WTC11 (cell line): ENCODE data around the gene PHF1. TPM values are rescaled to one million over a fixed set of nuclear protein-coding genes. Genes with fewer than 3 reads are reported as not detected.
A peak's percentile ranks its signal among the peaks of the same experiment; 100 is the strongest.

Source experiments
- ATAC-seq: fragments of 200-7000 bp; cut with Tn5 transposase; 2 replicates; pipeline ENCODE4 v1.10.0; 2021; ENCODE audit warnings: mild to moderate bottlenecking, moderate library complexity
- CTCF ChIA-PET: fragments of 300-600 bp; sonication (Branson Sonifier 250); formaldehyde crosslinking; loops from one replicate; lab custom pipeline; 2021; ENCODE audit warnings: antibody characterized with exemption; lab: Charles Lee
- POLR2A ChIA-PET: fragments of 350-600 bp; sonication (Branson Sonifier 250); formaldehyde crosslinking; loops from one replicate; lab custom pipeline; 2021; ENCODE audit warnings: antibody characterized with exemption; lab: Charles Lee
- DNase-seq: peaks from one replicate; pipeline ENCODE4 v3.0.0; 2021; ENCODE audit warnings: low spot score
- H3K27ac Mint-ChIP-seq: 2 replicates; pipeline ENCODE4 v1.8.0; 2021; ENCODE audit warnings: mixed read lengths
- H3K27me3 Mint-ChIP-seq: 2 replicates; pipeline ENCODE4 v1.8.0; 2021; ENCODE audit warnings: low read depth, mild to moderate bottlenecking, moderate library complexity, mixed read lengths
- H3K36me3 Mint-ChIP-seq: 2 replicates; pipeline ENCODE4 v1.8.0; 2021; ENCODE audit warnings: mixed read lengths
- H3K4me1 Mint-ChIP-seq: 2 replicates; pipeline ENCODE4 v1.8.0; 2022; ENCODE audit warnings: mixed read lengths
- H3K4me3 Mint-ChIP-seq: 2 replicates; pipeline ENCODE4 v1.8.0; 2021; ENCODE audit warnings: mild to moderate bottlenecking, moderate library complexity, mixed read lengths
- H3K9me3 Mint-ChIP-seq: 2 replicates; pipeline ENCODE4 v1.8.0; 2021; ENCODE audit warnings: mixed read lengths
- ATF3 ChIP-seq: sonication (generic); formaldehyde crosslinking; conservative IDR thresholded peaks from 2 replicates; pipeline ENCODE4 v1.8.1; 2022; ENCODE audit warnings: mild to moderate bottlenecking, missing genetic modification reagents
- CREB1 ChIP-seq: sonication (generic); formaldehyde crosslinking; IDR thresholded peaks from 2 replicates; pipeline ENCODE4 v1.8.0; 2023; ENCODE audit warnings: mild to moderate bottlenecking, missing genetic modification reagents
- CREM ChIP-seq: sonication (generic); formaldehyde crosslinking; IDR thresholded peaks from 2 replicates; pipeline ENCODE4 v1.8.1; 2022; ENCODE audit warnings: mild to moderate bottlenecking, missing genetic modification reagents, moderate library complexity
- EMX1 ChIP-seq: fragments of 250-450 bp; sonication (Bioruptor Pico); IDR thresholded peaks from 2 replicates; pipeline ENCODE4 v1.8.0; 2021; ENCODE audit warnings: mild to moderate bottlenecking
- FOXK1 ChIP-seq: sonication (generic); formaldehyde crosslinking; IDR thresholded peaks from 2 replicates; pipeline ENCODE4 v1.8.0; 2022; ENCODE audit warnings: mild to moderate bottlenecking, moderate library complexity, missing genetic modification reagents
- GABPB1 ChIP-seq: sonication (generic); formaldehyde crosslinking; IDR thresholded peaks from 2 replicates; pipeline ENCODE4 v1.8.1; 2023; ENCODE audit warnings: mild to moderate bottlenecking, missing genetic modification reagents
- GRHL2 ChIP-seq: fragments of 250-450 bp; sonication (Bioruptor Pico); IDR thresholded peaks from 2 replicates; pipeline ENCODE4 v1.8.0; 2022; ENCODE audit warnings: mild to moderate bottlenecking, moderate library complexity; ENCODE audit not compliant: insufficient replicate concordance, severe bottlenecking
- HMGXB4 ChIP-seq: sonication (generic); formaldehyde crosslinking; IDR thresholded peaks from 2 replicates; pipeline ENCODE4 v1.8.1; 2023; ENCODE audit warnings: mild to moderate bottlenecking, moderate library complexity, missing genetic modification reagents
- JAZF1 ChIP-seq: fragments of 250-450 bp; sonication (Bioruptor Pico); IDR thresholded peaks from 2 replicates; pipeline ENCODE4 v1.9.0; 2021; ENCODE audit warnings: moderate library complexity, mild to moderate bottlenecking, inconsistent platforms
- MXD4 ChIP-seq: fragments of 250-450 bp; sonication (Bioruptor Pico); IDR thresholded peaks from 2 replicates; pipeline ENCODE4 v1.8.0; 2021; ENCODE audit warnings: mild to moderate bottlenecking, moderate library complexity, borderline replicate concordance
- NFE2L1 ChIP-seq: sonication (generic); formaldehyde crosslinking; IDR thresholded peaks from 2 replicates; pipeline ENCODE4 v1.8.1; 2023; ENCODE audit warnings: missing genetic modification reagents
- NR1H2 ChIP-seq: sonication (generic); formaldehyde crosslinking; IDR thresholded peaks from 2 replicates; pipeline ENCODE4 v1.9.0; 2021; ENCODE audit warnings: mild to moderate bottlenecking, moderate library complexity, missing genetic modification reagents
- PRDM15 ChIP-seq: sonication (generic); formaldehyde crosslinking; IDR thresholded peaks from 2 replicates; pipeline ENCODE4 v1.8.0; 2022; ENCODE audit warnings: missing genetic modification reagents
- SP1 ChIP-seq: sonication (generic); formaldehyde crosslinking; conservative IDR thresholded peaks from 2 replicates; pipeline ENCODE4 v1.8.1; 2022; ENCODE audit warnings: missing genetic modification reagents
- STAT6 ChIP-seq: sonication (generic); formaldehyde crosslinking; conservative IDR thresholded peaks from 2 replicates; pipeline ENCODE4 v1.8.1; 2023; ENCODE audit warnings: mild to moderate bottlenecking, low read depth, missing genetic modification reagents, moderate library complexity
- ZBTB21 ChIP-seq: sonication (generic); formaldehyde crosslinking; IDR thresholded peaks from 2 replicates; pipeline ENCODE4 v1.8.1; 2023; ENCODE audit warnings: mild to moderate bottlenecking, missing genetic modification reagents, borderline replicate concordance
- ZNF138 ChIP-seq: sonication (generic); formaldehyde crosslinking; conservative IDR thresholded peaks from 2 replicates; pipeline ENCODE4 v1.8.1; 2022; ENCODE audit warnings: mild to moderate bottlenecking, moderate library complexity, missing genetic modification reagents
- ZNF219 ChIP-seq: sonication (generic); formaldehyde crosslinking; IDR thresholded peaks from 2 replicates; pipeline ENCODE4 v1.8.0; 2023; ENCODE audit warnings: missing genetic modification reagents, mild to moderate bottlenecking, borderline replicate concordance
- ZNF263 ChIP-seq: sonication (generic); formaldehyde crosslinking; IDR thresholded peaks from 2 replicates; pipeline ENCODE4 v1.8.1; 2022; ENCODE audit warnings: low read depth, mild to moderate bottlenecking, moderate library complexity, missing genetic modification reagents
- ZNF317 ChIP-seq: sonication (generic); formaldehyde crosslinking; IDR thresholded peaks from 2 replicates; pipeline ENCODE4 v1.8.1; 2023; ENCODE audit warnings: low read depth, mild to moderate bottlenecking, moderate library complexity, missing genetic modification reagents, borderline replicate concordance
- ZNF671 ChIP-seq: fragments of 250-450 bp; sonication (Bioruptor Pico); IDR thresholded peaks from 2 replicates; pipeline ENCODE4 v1.8.0; 2021; ENCODE audit warnings: mild to moderate bottlenecking
- total RNA-seq: library from RNA; stranded (reverse); gene quantifications from 3 replicates; pipeline ENCODE4 v1.2.3, GENCODE V29; 2021

PHF1 gene
- total RNA-seq, 1 experiment from 2014 or later: 63.6 TPM

- no peaks in the 10 kb centered on the region for H3K27me3 Mint-ChIP-seq
- ATAC-seq (no peak), DNase-seq (no peak)
- H3K36me3 Mint-ChIP-seq: peaks cover 74% of the 10 kb centered on the region
- CTCF ChIA-PET: interaction anchor here (1.3 to 1.8 kb wide), 3 partner anchors 8 to 15 kb away, joined by 5 to 10 read pairs (median 6); partner anchors contain the start of gene ZBTB9
- POLR2A ChIA-PET: interaction anchor here (1.1 kb wide), 1 partner anchor 29 kb away, joined by 4 read pairs; the partner anchor contains the start of gene PHF1
- peaks cover 3% of the 10 kb centered on the region for H3K4me1 Mint-ChIP-seq
- no peak for TF ChIP-seq ZNF317 (CRISPR knock-in tag)
- no peak for TF ChIP-seq ZNF671
- TF ChIP-seq FOXK1 (CRISPR knock-in tag): no peak
- TF ChIP-seq ZNF138 (CRISPR knock-in tag): no peak
- no peak for TF ChIP-seq ZBTB21 (CRISPR knock-in tag)
- TF ChIP-seq ATF3 (CRISPR knock-in tag): no peak
- no peak for TF ChIP-seq JAZF1 (CRISPR knock-in tag)
- no peak for TF ChIP-seq GABPB1
- H3K9me3 Mint-ChIP-seq: no peaks in the 10 kb centered on the region
- H3K4me3 Mint-ChIP-seq: no peak overlapping the region
- H3K27ac Mint-ChIP-seq: peak overlapping the region; percentile 91
These were observed 28.3 kb downstream of the PHF1 start for GRCh38 chr6:33438978-33439594.

- CTCF ChIA-PET: interaction anchor here (1.3 to 1.8 kb wide), 3 partner anchors 9 to 14 kb away, joined by 5 to 10 read pairs (median 6); partner anchors contain the start of gene ZBTB9
- Mint-ChIP-seq H3K4me1 (no peaks in the 10 kb centered on the region), H3K9me3 (no peaks in the 10 kb centered on the region), H3K4me3 (no peak overlapping the region), H3K27me3 (no peaks in the 10 kb centered on the region), H3K36me3 (peaks cover 82% of the 10 kb centered on the region), H3K27ac (no peak overlapping the region)
- ATAC-seq (peak; percentile 42), DNase-seq (no peak)
- POLR2A ChIA-PET: interaction anchor here (0.9 to 2.0 kb wide), 4 partner anchors 9 to 30 kb away, joined by 3 to 5 read pairs (median 4); partner anchors contain the start of genes PHF1 and ZBTB9
- no peak for TF ChIP-seq FOXK1 (CRISPR knock-in tag)
- no peak for TF ChIP-seq CREM (CRISPR knock-in tag)
- TF ChIP-seq ZNF263 (CRISPR knock-in tag): no peak
- no peak for TF ChIP-seq CREB1 (CRISPR knock-in tag)
These were observed 29.3 kb downstream of the PHF1 start for GRCh38 chr6:33439956-33440648.

GRCh38 chr6:33440649-33441309, 30.0 kb downstream of the PHF1 start:
- Mint-ChIP-seq H3K4me1 (no peaks in the 10 kb centered on the region), H3K4me3 (no peak overlapping the region), H3K9me3 (no peaks in the 10 kb centered on the region), H3K36me3 (peaks cover 78% of the 10 kb centered on the region), H3K27ac (no peak overlapping the region), H3K27me3 (no peaks in the 10 kb centered on the region)
- no peak for ATAC-seq
- CTCF ChIA-PET: interaction anchor here (1.3 to 1.8 kb wide), 4 partner anchors 10 to 15 kb away, joined by 3 to 10 read pairs (median 6); partner anchors contain the start of gene ZBTB9
- DNase-seq: no peak
- POLR2A ChIA-PET: interaction anchor here (0.9 to 2.0 kb wide), 3 partner anchors 9 to 13 kb away, joined by 3 to 5 read pairs (median 4); partner anchors contain the start of gene ZBTB9
- TF ChIP-seq ZNF263 (CRISPR knock-in tag): no peak
- TF ChIP-seq HMGXB4: no peak
- TF ChIP-seq PRDM15 (CRISPR knock-in tag): no peak
- no peak for TF ChIP-seq MXD4 (CRISPR knock-in tag)
- no peak for TF ChIP-seq STAT6 (CRISPR knock-in tag)
- TF ChIP-seq SP1: no peak
- no peak for TF ChIP-seq ZBTB21 (CRISPR knock-in tag)
- no peak for TF ChIP-seq ZNF219 (CRISPR knock-in tag)
- no peak for TF ChIP-seq NFE2L1 (CRISPR knock-in tag)
- no peak for TF ChIP-seq GRHL2 (CRISPR knock-in tag)
- no peak for TF ChIP-seq NR1H2 (CRISPR knock-in tag)
- no peak for TF ChIP-seq EMX1 (CRISPR knock-in tag)
